Transverse colon (tissue), 4 donors: ENCODE data around the gene TWIST1. TPM values are rescaled to one million over a fixed set of nuclear protein-coding genes. Genes with fewer than 3 reads are reported as not detected.

Experiments
- DNase-seq: peaks from one replicate; pipeline ENCODE4 v3.0.0-alpha.2; 2019
- H3K27ac ChIP-seq, 4 donors: fragments of 200-600 bp; sonication (generic); 2 replicates each; pipeline ENCODE4 v1.5.1; 2016 to 2018; ENCODE audit warnings: inconsistent platforms in 4 of 4
- H3K27me3 ChIP-seq: fragments of 200-600 bp; sonication (generic); 2 replicates; pipeline ENCODE4 v1.5.1; 2017; ENCODE audit warnings: inconsistent platforms
- H3K36me3 ChIP-seq, 4 donors: fragments of 200-600 bp; sonication (generic); 2 replicates each; pipeline ENCODE4 v1.5.1; 2017 to 2019; ENCODE audit warnings: inconsistent platforms in 4 of 4
- H3K4me1 ChIP-seq, 4 donors: fragments of 200-600 bp; sonication (generic); 2 replicates each; pipeline ENCODE4 v1.5.1; 2017 to 2020; ENCODE audit warnings: inconsistent platforms in 4 of 4
- H3K4me3 ChIP-seq, 4 donors: fragments of 200-600 bp; sonication (generic); 1 replicate in 1 of 4; 2 replicates in 3 of 4; pipeline versions ENCODE4 v1.5.1 to v1.6.1; 2017 to 2019; ENCODE audit warnings: inconsistent platforms in 4 of 4
- H3K9me3 ChIP-seq, 2 donors: fragments of 200-600 bp; sonication (generic); 2 replicates each; pipeline ENCODE4 v1.5.1; 2017 to 2019; ENCODE audit warnings: inconsistent platforms in 2 of 2
- EP300 ChIP-seq: sonication (generic); formaldehyde crosslinking; IDR thresholded peaks from one replicate; pipeline ENCODE4 v1.6.1; 2017; ENCODE audit warnings: antibody characterized with exemption, low read depth
- POLR2A ChIP-seq: fragments of 450-650 bp; IDR thresholded peaks from one replicate; pipeline ENCODE4 v1.6.1; 2016; ENCODE audit warnings: antibody characterized with exemption, mild to moderate bottlenecking, moderate library complexity
- POLR2AphosphoS5 ChIP-seq, 3 donors: sonication (generic); formaldehyde crosslinking; IDR thresholded peaks; one replicate each; pipeline ENCODE4 v1.6.1; 2016; ENCODE audit warnings: antibody characterized with exemption in 3 of 3
- WGBS, 2 donors: methylation state at CpG; one replicate each; pipeline ENCODE4 v1.1.5; 2018; ENCODE audit warnings: low coverage in 1 of 2; 5-methylcytosine and 5-hydroxymethylcytosine counted together
- in situ Hi-C, 4 donors: fragments of 200-750 bp; cut with MboI; loops; one replicate each; pipeline versions ENCODE4 v1.15.0 to v1.15.1; 2017; ENCODE audit warnings: low sequenced_read_pairs in 3 of 4, low pct_ligation_motif_present in 1 of 4, low pct_unique_long_range_greater_than_20kb in 1 of 4
- intact Hi-C: fragments of 100-400 bp; cut with DNase I; formaldehyde crosslinking; loops from one replicate; pipeline ENCODE4 v1.15.1; 2023; ENCODE audit warnings: low total_unique reads
- total RNA-seq, 4 donors: library from RNA; depleted of rRNA; stranded (reverse); fragments of >200 nt; gene quantifications; one replicate each; pipeline ENCODE4 v1.1.0, GENCODE V29; 2016
- TF ChIP-seq, protein P1 (sequence below), 5 experiments: fragments of 200-600 bp in 3 of 5; fragments of 450-650 bp in 2 of 5; sonication (generic) in 3 of 5; IDR thresholded peaks; 1 replicate in 2 of 5; 2 replicates in 3 of 5; pipeline ENCODE4 v1.5.1; 2016 to 2017; ENCODE audit warnings: antibody characterized with exemption in 5 of 5, inconsistent platforms in 3 of 5, mild to moderate bottlenecking in 2 of 5, moderate library complexity in 1 of 5

Gene TWIST1
- total RNA-seq, 4 donors from 2014 or later: 0.41 to 0.64 TPM; not detected in 2

DNA sequence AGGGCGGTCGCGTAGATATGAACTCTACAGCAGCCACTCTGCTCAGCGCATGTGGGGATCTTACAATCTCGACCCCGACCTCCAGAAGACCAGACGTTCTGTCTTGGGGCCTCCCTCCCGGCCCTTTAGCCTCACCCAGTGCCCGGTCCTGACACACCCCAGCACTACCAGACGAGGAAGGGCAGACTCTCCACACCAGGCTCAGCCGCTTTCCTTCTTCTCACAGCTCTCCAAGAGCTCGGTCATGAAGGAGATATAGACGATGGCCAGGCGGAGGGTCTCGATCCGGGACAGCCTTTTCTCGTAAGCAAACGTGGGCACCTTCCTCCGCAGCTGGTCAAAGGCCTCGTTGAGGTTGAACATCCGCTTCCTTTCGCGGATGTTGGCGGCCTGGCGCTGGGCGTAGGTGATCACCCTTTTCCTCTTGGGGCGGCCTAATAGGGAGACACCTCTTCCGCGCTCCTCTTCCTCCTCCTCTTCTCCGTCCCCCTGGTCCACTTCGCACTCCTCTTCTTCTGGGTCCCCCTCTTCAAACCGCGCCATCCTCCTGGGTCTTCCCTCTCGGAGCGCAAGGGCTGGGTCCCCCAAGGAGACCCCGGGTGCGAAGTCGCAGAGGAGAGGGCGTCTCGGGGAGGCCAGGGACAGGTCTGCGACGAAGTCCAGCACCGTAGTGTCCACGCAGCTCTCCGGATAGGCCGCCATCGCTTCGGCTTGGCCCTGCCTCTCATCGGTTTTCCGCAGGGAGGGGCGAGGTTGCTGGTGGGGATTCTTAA, 27.4 kb upstream of the TWIST1 start, which contains the start of gene FERD3L:
Gene FERD3L (minus strand): TSS at position 761 of the 773 bp plus-strand sequence. CDS start 59 bp downstream, at position 702.
- H3K27me3 ChIP-seq: peaks cover 70% of the 10 kb centered on the region
- intact Hi-C loops: no loop called here
- WGBS, 2 donors: 20 to 32% methylated on average over 1 to 51 of the region's 51 CpGs
- peaks cover 0 to 3% (median 0%) of the 10 kb centered on the region in 4 donors for H3K4me1 ChIP-seq
- no peak for DNase-seq
- H3K9me3 ChIP-seq: no peaks in the 10 kb centered on the region
- TF ChIP-seq EP300: no peak
- TF ChIP-seq, protein P1, sequence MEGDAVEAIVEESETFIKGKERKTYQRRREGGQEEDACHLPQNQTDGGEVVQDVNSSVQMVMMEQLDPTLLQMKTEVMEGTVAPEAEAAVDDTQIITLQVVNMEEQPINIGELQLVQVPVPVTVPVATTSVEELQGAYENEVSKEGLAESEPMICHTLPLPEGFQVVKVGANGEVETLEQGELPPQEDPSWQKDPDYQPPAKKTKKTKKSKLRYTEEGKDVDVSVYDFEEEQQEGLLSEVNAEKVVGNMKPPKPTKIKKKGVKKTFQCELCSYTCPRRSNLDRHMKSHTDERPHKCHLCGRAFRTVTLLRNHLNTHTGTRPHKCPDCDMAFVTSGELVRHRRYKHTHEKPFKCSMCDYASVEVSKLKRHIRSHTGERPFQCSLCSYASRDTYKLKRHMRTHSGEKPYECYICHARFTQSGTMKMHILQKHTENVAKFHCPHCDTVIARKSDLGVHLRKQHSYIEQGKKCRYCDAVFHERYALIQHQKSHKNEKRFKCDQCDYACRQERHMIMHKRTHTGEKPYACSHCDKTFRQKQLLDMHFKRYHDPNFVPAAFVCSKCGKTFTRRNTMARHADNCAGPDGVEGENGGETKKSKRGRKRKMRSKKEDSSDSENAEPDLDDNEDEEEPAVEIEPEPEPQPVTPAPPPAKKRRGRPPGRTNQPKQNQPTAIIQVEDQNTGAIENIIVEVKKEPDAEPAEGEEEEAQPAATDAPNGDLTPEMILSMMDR (IDR thresholded peaks at IDR 0.05): no peak
- TF ChIP-seq POLR2AphosphoS5 (IDR thresholded peaks at IDR 0.05): no peak
- TF ChIP-seq POLR2A: no peak
- no peaks in the 10 kb centered on the region for H3K36me3 ChIP-seq
- H3K4me3 ChIP-seq: peak within 1 kb of the TSS in 1 of 4 donors; percentile 12
- in situ Hi-C loops: no loop called here
- H3K27ac ChIP-seq: no peak within 1 kb of the TSS

DNA sequence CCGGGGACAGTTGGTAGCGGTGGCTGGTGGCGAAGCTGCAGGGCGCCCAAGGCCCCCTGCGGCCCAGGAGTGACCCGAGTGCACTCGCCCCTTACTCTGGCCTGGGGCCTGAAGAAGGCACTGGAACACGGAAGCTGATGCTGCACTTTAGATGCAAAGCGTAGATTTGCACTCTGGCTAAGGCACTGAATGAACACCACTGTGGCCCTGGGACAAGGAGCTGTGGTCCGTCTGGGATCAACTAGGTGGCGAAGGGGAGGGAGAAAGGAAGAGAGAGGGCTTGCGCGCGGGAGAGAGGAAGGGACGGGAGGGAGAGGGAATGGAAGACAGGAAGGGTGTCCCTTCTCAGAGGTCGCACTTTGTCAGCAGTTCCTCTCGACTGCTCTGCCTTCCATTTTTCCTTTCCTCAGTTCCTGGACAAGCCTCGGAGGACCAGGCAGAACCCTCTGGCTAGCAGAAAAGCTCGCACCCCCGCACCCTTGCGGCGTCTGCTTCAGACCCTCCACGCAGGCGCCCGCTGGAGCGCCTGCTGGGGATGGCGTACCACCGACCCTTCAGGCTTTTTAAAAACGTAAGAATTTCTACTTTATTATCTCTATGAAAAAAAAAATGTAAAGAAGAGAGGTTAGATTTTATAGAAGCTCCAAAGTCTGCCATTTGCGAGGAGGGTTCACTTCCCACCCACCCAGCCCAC, 26.6 kb upstream of the TWIST1 start:
- H3K27me3 ChIP-seq: peaks cover 70% of the 10 kb centered on the region
- DNase-seq: no peak
- TF ChIP-seq, protein P1 (IDR thresholded peaks at IDR 0.05): no peak
- TF ChIP-seq POLR2A: no peak
- TF ChIP-seq EP300: no peak
- TF ChIP-seq POLR2AphosphoS5 (IDR thresholded peaks at IDR 0.05): no peak
- 9 to 12% methylated on average over 9 to 24 of the region's 30 CpGs for WGBS, 2 donors
- no peaks in the 10 kb centered on the region for H3K36me3 ChIP-seq
- no peak overlapping the region for H3K27ac ChIP-seq
- H3K4me3 ChIP-seq: peak overlapping the region in 1 of 4 donors; percentile 12
- intact Hi-C loops (no loop called here), in situ Hi-C loops (no loop called here)
- H3K4me1 ChIP-seq: peaks cover 0 to 3% (median 0%) of the 10 kb centered on the region in 4 donors
- no peaks in the 10 kb centered on the region for H3K9me3 ChIP-seq

DNA sequence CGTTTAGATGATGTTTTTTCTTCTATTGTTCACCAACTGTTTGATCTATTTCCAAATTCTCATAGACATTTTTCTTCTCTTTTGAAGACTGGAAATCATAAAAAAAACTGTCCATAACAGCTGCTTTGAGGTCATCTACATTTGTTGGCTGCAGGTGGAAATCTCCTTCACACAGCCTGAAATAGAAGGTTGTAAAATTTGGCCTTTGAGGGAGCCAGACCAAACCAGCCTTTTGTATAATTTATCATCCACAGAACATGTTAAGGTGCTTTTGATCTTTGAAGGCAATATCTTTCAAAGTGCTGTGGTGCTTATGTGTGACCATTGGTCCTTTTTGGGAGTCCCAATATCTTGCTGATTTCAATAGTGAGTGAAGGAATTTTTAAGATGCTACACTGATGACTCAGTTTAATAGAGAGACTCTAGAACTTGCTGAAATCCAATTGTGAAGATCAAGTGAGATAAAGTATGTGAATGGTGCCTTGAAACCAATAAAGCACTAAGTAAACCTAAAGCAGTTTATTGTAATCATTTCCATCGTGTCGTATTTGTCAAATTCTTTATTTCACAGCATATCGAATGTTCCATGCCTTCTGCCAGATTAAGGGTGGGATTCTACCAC, 22.4 kb upstream of the TWIST1 start:
- no peaks in the 10 kb centered on the region for H3K9me3 ChIP-seq
- no peak for DNase-seq
- no peak for TF ChIP-seq EP300
- TF ChIP-seq POLR2A: no peak
- no peak for TF ChIP-seq POLR2AphosphoS5 (IDR thresholded peaks at IDR 0.05)
- TF ChIP-seq, protein P1 (IDR thresholded peaks at IDR 0.05): no peak
- H3K4me3 ChIP-seq: no peak overlapping the region
- in situ Hi-C loops: no loop called here
- WGBS, 2 donors: 81 to 97% methylated on average over 4 of the region's 4 CpGs
- H3K27ac ChIP-seq: no peak overlapping the region
- intact Hi-C loops: no loop called here
- no peaks in the 10 kb centered on the region for H3K36me3 ChIP-seq
- H3K4me1 ChIP-seq: no peaks in the 10 kb centered on the region
- peaks cover 37% of the 10 kb centered on the region for H3K27me3 ChIP-seq

DNA sequence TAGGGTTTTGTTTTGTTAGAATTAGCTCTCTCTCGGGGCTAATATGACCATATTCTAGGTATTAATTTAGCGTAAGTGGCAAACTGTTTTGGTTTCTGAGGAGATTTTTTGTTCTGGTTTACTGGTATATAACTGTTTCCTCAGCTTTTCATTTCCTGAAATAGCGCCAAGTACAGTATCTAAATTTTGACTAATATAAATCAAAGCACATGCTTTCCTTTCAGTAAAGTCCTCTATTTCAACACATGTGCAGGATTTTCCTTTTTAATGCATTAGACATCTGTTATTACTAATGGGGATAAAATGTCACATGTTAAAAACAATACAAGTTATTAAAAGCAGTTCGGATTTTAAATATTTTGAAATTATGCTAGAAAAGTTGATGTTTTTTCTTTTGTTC, 16.4 kb upstream of the TWIST1 start:
- Histone ChIP-seq H3K4me3 (no peak overlapping the region), H3K36me3 (no peaks in the 10 kb centered on the region), H3K27me3 (no peaks in the 10 kb centered on the region), H3K4me1 (no peaks in the 10 kb centered on the region), H3K27ac (no peak overlapping the region), H3K9me3 (no peaks in the 10 kb centered on the region)
- TF ChIP-seq EP300 (no peak), POLR2AphosphoS5 (IDR thresholded peaks at IDR 0.05) (no peak), POLR2A (no peak)
- TF ChIP-seq, protein P1 (IDR thresholded peaks at IDR 0.05): no peak
- WGBS, 2 donors: 58 to 63% methylated on average over 4 of the region's 4 CpGs
- in situ Hi-C loops: no loop called here
- no peak for DNase-seq
- intact Hi-C loops: no loop called here
